Spleen (tissue), 11 donors: ENCODE data around the gene NCOA1. TPM values are rescaled to one million over a fixed set of nuclear protein-coding genes. Genes with fewer than 3 reads are reported as not detected.

Experiments used
- DNase-seq: peaks from one replicate; pipeline ENCODE4 v3.0.0-alpha.2; 2020
- H3K27ac ChIP-seq, 8 donors: fragments of 200-600 bp; sonication (generic) in 7 of 8; 1 replicate in 4 of 8; 2 replicates in 4 of 8; pipeline versions ENCODE4 v1.5.0 to v1.8.0; 2016 to 2021; ENCODE audit warnings: inconsistent platforms in 4 of 8, mild to moderate bottlenecking in 4 of 8, moderate library complexity in 1 of 8
- H3K27me3 ChIP-seq, 7 donors: fragments of 200-600 bp; sonication (generic) in 6 of 7; replicated peaks in 1 of 7; 1 replicate in 4 of 7; 2 replicates in 3 of 7; pipeline versions ENCODE4 v1.5.0 to v1.8.0; 2016 to 2021; ENCODE audit warnings: inconsistent platforms in 3 of 7, mild to moderate bottlenecking in 1 of 7
- H3K36me3 ChIP-seq, 6 donors: fragments of 200-600 bp; sonication (generic) in 5 of 6; 1 replicate in 4 of 6; 2 replicates in 2 of 6; pipeline versions ENCODE4 v1.5.0 to v1.8.0; 2016 to 2021; ENCODE audit warnings: inconsistent platforms in 2 of 6
- H3K4me1 ChIP-seq, 6 donors: fragments of 200-600 bp; sonication (generic) in 5 of 6; 1 replicate in 3 of 6; 2 replicates in 3 of 6; pipeline versions ENCODE4 v1.5.0 to v1.8.0; 2016 to 2021; ENCODE audit warnings: inconsistent platforms in 3 of 6
- H3K4me3 ChIP-seq, 8 donors: fragments of 200-600 bp; sonication (generic) in 7 of 8; 1 replicate in 4 of 8; 2 replicates in 4 of 8; pipeline versions ENCODE4 v1.5.0 to v1.8.0; 2016 to 2021; ENCODE audit warnings: inconsistent platforms in 4 of 8, mild to moderate bottlenecking in 4 of 8, moderate library complexity in 2 of 8
- H3K9me3 ChIP-seq, 8 donors: fragments of 200-600 bp; sonication (generic) in 7 of 8; 1 replicate in 4 of 8; 2 replicates in 4 of 8; pipeline versions ENCODE4 v1.5.0 to v1.8.0; 2016 to 2021; ENCODE audit warnings: inconsistent platforms in 4 of 8
- CTCF ChIP-seq, 11 experiments: fragments of 200-600 bp in 7 of 11; fragments of 450-650 bp in 4 of 11; sonication (generic) in 4 of 11; IDR thresholded peaks in 8 of 11; conservative IDR thresholded peaks in 3 of 11; 1 replicate in 7 of 11; 2 replicates in 4 of 11; pipeline versions ENCODE4 v1.4.0 to v1.8.0; 2016 to 2021; ENCODE audit warnings: antibody characterized with exemption in 11 of 11, inconsistent platforms in 4 of 11, mild to moderate bottlenecking in 1 of 11
- POLR2A ChIP-seq, 3 donors: fragments of 450-650 bp; IDR thresholded peaks; one replicate each; pipeline ENCODE4 v1.5.1; 2017; ENCODE audit warnings: antibody characterized with exemption in 3 of 3, mild to moderate bottlenecking in 1 of 3
- POLR2AphosphoS5 ChIP-seq, 3 donors: sonication (generic); formaldehyde crosslinking; IDR thresholded peaks; one replicate each; pipeline ENCODE4 v1.5.1; 2017; ENCODE audit warnings: antibody characterized with exemption in 3 of 3
- WGBS, 5 donors: extraction: QIAGEN DNeasy Blood & Tissue Kit in 3 of 5; methylation state at CpG; one replicate each; pipeline versions ENCODE4 v1.1.5 to v1.1.7; 2013 to 2018; 5-methylcytosine and 5-hydroxymethylcytosine counted together
- intact Hi-C: fragments of 100-400 bp; cut with DNase I; formaldehyde crosslinking; loops from one replicate; pipeline ENCODE4 v1.15.0; 2023; ENCODE audit warnings: low total_unique reads
- polyA plus RNA-seq, 3 donors: library from polyadenylated mRNA; stranded (reverse); fragments of 200-250 nt; gene quantifications; one replicate each; pipeline ENCODE4 v1.2.1, GENCODE V29; 2013
- total RNA-seq, 7 donors: library from RNA; depleted of rRNA in 3 of 7; stranded (reverse); fragments of >200 nt in 3 of 7; fragmentation: NEBNext Ultra II Directional in 4 of 7; extraction: Animal tissue kit (Norgen Biotek cat#: 25700) in 4 of 7; gene quantifications; one replicate each; pipeline versions ENCODE4 v1.1.0 to v1.2.1, GENCODE V29; 2016 to 2021
- donor health status: healthy with polysubstance abuse.
- donor health status: DM: no; HTN: no; CAD: no; lungs with moderate emphysema.
- donor health status: DM: no; HTN: no; CAD: no.
- donor health status: Bipolar disorder and iron deficiency.
- donor health status: healthy.
- donor health status: DM: no; HTN: no; CAD: no.
- donor health status: DM: yes; HTN: yes; CAD: no.

The NCOA1 gene
- total and polyA plus RNA-seq, 10 donors: 4.4 to 73.6 (median 54.4) TPM

GRCh38 chr2:24515335-24515734 is 24.3 kb downstream of the NCOA1 start:
- WGBS, 5 donors: 57 to 85% (median 79%) methylated on average over 2 of the region's 2 CpGs
- TF ChIP-seq POLR2AphosphoS5 (IDR thresholded peaks at IDR 0.05) (no peak), POLR2A (IDR thresholded peaks at IDR 0.05) (no peak), CTCF (IDR thresholded peaks at IDR 0.05 in 8 of 11, conservative IDR thresholded peaks at IDR 0.05 in 3 of 11) (no peak)
- Histone ChIP-seq H3K4me1 (peaks cover 23 to 84% (median 45%) of the 10 kb centered on the region in 6 donors), H3K27me3 (no peaks in the 10 kb centered on the region), H3K9me3 (no peaks in the 10 kb centered on the region), H3K27ac (no peak overlapping the region), H3K36me3 (no peaks in the 10 kb centered on the region), H3K4me3 (no peak overlapping the region)
- DNase-seq: no peak
- intact Hi-C loops: no loop called here

DNA sequence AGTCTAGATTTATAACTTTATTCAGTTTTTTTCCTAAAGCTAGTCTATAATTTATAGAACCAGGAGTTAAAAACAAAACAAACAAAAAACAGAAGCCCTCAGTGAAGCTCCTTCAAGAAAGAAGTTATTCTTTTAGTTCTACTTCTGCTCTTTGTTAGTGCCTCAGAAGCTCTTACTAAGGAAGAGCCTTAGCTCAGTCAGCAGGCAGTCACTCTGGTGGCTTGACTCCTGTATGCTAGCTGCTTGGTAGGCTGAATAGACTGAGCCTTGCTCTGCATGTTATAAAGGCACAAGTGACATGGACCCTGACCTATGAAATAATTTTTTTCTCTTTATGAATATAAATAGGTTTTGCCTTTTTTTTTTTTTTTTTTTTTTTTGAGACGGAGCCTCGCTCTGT is 24.8 kb downstream of the NCOA1 start:
- intact Hi-C loops: no loop called here
- no peak for DNase-seq
- Histone ChIP-seq H3K36me3 (no peaks in the 10 kb centered on the region), H3K27ac (no peak overlapping the region), H3K9me3 (no peaks in the 10 kb centered on the region), H3K4me1 (peaks cover 23 to 84% (median 43%) of the 10 kb centered on the region in 6 donors), H3K4me3 (no peak overlapping the region), H3K27me3 (no peaks in the 10 kb centered on the region)
- WGBS, 5 donors: 60 to 100% (median 90%) methylated on average over 1 to 2 of the region's 2 CpGs; no CpG with 5 or more reads in 1 of the 5 donors
- TF ChIP-seq CTCF (IDR thresholded peaks at IDR 0.05 in 8 of 11, conservative IDR thresholded peaks at IDR 0.05 in 3 of 11) (no peak), POLR2AphosphoS5 (IDR thresholded peaks at IDR 0.05) (no peak), POLR2A (IDR thresholded peaks at IDR 0.05) (no peak)

GRCh38 chr2:24517247-24517646 is 26.2 kb downstream of the NCOA1 start:
- Histone ChIP-seq H3K27ac (no peak overlapping the region), H3K36me3 (no peaks in the 10 kb centered on the region), H3K27me3 (no peaks in the 10 kb centered on the region), H3K4me3 (no peak overlapping the region), H3K9me3 (no peaks in the 10 kb centered on the region), H3K4me1 (peaks cover 13 to 83% (median 38%) of the 10 kb centered on the region in 6 donors)
- intact Hi-C loops: no loop called here
- no peak for DNase-seq
- TF ChIP-seq POLR2AphosphoS5 (IDR thresholded peaks at IDR 0.05) (no peak), CTCF (IDR thresholded peaks at IDR 0.05 in 8 of 11, conservative IDR thresholded peaks at IDR 0.05 in 3 of 11) (no peak), POLR2A (IDR thresholded peaks at IDR 0.05) (no peak)
- WGBS, 5 donors: 68 to 78% (median 70%) methylated on average over 5 of the region's 5 CpGs

- 75 to 84% (median 81%) methylated on average over 1 of the region's 1 CpG for WGBS, 5 donors
- no peaks in the 10 kb centered on the region for H3K9me3 ChIP-seq
- no peak overlapping the region for H3K4me3 ChIP-seq
- no peak for TF ChIP-seq POLR2A (IDR thresholded peaks at IDR 0.05)
- TF ChIP-seq POLR2AphosphoS5 (IDR thresholded peaks at IDR 0.05): no peak
- no peak for TF ChIP-seq CTCF (IDR thresholded peaks at IDR 0.05 in 8 of 11, conservative IDR thresholded peaks at IDR 0.05 in 3 of 11)
- no peaks in the 10 kb centered on the region for H3K27me3 ChIP-seq
- H3K27ac ChIP-seq: no peak overlapping the region
- peaks cover 0 to 66% (median 22%) of the 10 kb centered on the region in 6 donors for H3K4me1 ChIP-seq
- no peak for DNase-seq
- intact Hi-C loops: no loop called here
- peaks cover 0 to 6% (median 0%) of the 10 kb centered on the region in 6 donors for H3K36me3 ChIP-seq
Measured at GRCh38 chr2:24520175-24520574, 29.1 kb downstream of the NCOA1 start.
